Endodermal cell (in vitro differentiated cells): ENCODE results near the gene ST6GALNAC4. TPM values are rescaled to one million over a fixed set of nuclear protein-coding genes. Genes with fewer than 3 reads are reported as not detected.

ENCODE experiments used
- DNase-seq: peaks from one replicate; pipeline ENCODE4 v3.0.0-alpha.2; 2017
- H3K27ac ChIP-seq: 2 replicates; pipeline ENCODE4 v1.5.1; 2013; ENCODE audit warnings: mild to moderate bottlenecking, low read depth, low read length, moderate library complexity
- H3K27me3 ChIP-seq: 2 replicates; pipeline ENCODE4 v1.6.1; 2013; ENCODE audit warnings: mild to moderate bottlenecking, low read length, moderate library complexity; ENCODE audit not compliant: insufficient read depth, control insufficient read depth, poor library complexity, severe bottlenecking
- H3K36me3 ChIP-seq: 2 replicates; pipeline ENCODE4 v1.7.0; 2013; ENCODE audit warnings: mild to moderate bottlenecking, low read length, moderate library complexity; ENCODE audit not compliant: control insufficient read depth, insufficient read depth
- H3K4me1 ChIP-seq: one replicate; pipeline ENCODE4 v1.7.0; 2013; ENCODE audit warnings: low read length; ENCODE audit not compliant: control insufficient read depth, insufficient read depth
- H3K4me3 ChIP-seq: 2 replicates; pipeline ENCODE4 v1.5.1; 2013; ENCODE audit warnings: mild to moderate bottlenecking, low read length, moderate library complexity
- H3K9ac ChIP-seq: 2 replicates; pipeline ENCODE4 v1.6.1; 2013; ENCODE audit warnings: mild to moderate bottlenecking, low read length, moderate library complexity; ENCODE audit not compliant: poor library complexity, severe bottlenecking; ENCODE audit errors: extremely low read depth
- H3K9me3 ChIP-seq: 2 replicates; pipeline ENCODE4 v1.6.1; 2013; ENCODE audit warnings: mild to moderate bottlenecking, low read length, moderate library complexity; ENCODE audit not compliant: control insufficient read depth
- H3K27ac Mint-ChIP-seq: 2 replicates; pipeline ENCODE4 v1.8.0; 2020; ENCODE audit warnings: mixed read lengths
- H3K27me3 Mint-ChIP-seq: 2 replicates; pipeline ENCODE4 v1.8.0; 2021; ENCODE audit warnings: mild to moderate bottlenecking, mixed read lengths; ENCODE audit not compliant: insufficient read depth
- H3K36me3 Mint-ChIP-seq: 2 replicates; pipeline ENCODE4 v1.8.0; 2020; ENCODE audit warnings: low read depth, mixed read lengths
- H3K4me1 Mint-ChIP-seq: 2 replicates; pipeline ENCODE4 v1.8.0; 2020; ENCODE audit warnings: mixed read lengths
- H3K4me3 Mint-ChIP-seq: 2 replicates; pipeline ENCODE4 v1.8.0; 2020; ENCODE audit warnings: mild to moderate bottlenecking, moderate library complexity, mixed read lengths
- H3K9me3 Mint-ChIP-seq: 2 replicates; pipeline ENCODE4 v1.8.0; 2020; ENCODE audit warnings: mild to moderate bottlenecking, mixed read lengths
- whole genome bisulfite sequencing, 2 experiments: methylation state at CpG; one replicate each; pipeline versions ENCODE4 v1.1.5 to v1.1.7; 2013; ENCODE audit warnings: missing lambda C conversion rate in 2 of 2, mixed read lengths in 1 of 2; ENCODE audit not compliant: insufficient coverage in 1 of 2, insufficient read length in 1 of 2; 5-methylcytosine and 5-hydroxymethylcytosine counted together
- total RNA-seq, 2 donors: library from RNA; stranded (reverse); fragmentation: NEBNext Ultra II Directional in 1 of 2; extraction: Animal tissue kit (Norgen Biotek cat#: 25700) in 1 of 2; gene quantifications; 2 replicates in 1 of 2; 3 replicates in 1 of 2; pipeline ENCODE4 v1.2.1, GENCODE V29; 2021
- TF ChIP-seq, protein P1 (sequence below): fragments of 200-600 bp; sonication (generic); conservative IDR thresholded peaks from 2 replicates; pipeline ENCODE4 v1.5.0; 2021; ENCODE audit warnings: antibody characterized with exemption, mild to moderate bottlenecking

ST6GALNAC4 gene
- total RNA-seq, 2 donors from 2014 or later = 8.3 to 12.7 TPM

DNA sequence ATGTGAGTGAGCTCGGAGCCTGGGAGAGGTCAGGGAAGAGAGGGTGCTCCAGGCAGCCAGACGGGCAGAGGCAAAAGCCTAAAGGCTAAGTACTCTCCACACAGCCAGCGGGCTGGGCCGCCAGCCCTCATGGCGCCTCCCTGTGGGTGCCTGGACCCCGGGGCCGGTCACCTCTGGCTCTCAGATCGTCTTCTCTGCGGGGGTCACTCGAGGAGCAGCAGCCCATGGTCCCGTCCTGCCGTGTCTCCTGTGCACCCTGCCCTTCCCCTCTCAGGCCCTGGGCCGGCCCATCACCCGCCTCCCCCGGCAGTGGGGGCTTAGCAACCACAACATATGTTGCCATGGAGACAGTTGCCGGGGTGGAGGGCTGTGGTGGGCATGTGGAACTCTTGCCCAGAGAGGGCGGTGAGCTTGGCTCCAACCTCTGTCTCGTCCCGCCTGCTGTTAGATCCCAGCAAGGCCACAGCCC lies 43.6 kb downstream of the ST6GALNAC4 start:
- no peaks in the 10 kb centered on the region for H3K9me3 Mint-ChIP-seq
- peaks cover 8% of the 10 kb centered on the region for H3K4me1 ChIP-seq

DNA sequence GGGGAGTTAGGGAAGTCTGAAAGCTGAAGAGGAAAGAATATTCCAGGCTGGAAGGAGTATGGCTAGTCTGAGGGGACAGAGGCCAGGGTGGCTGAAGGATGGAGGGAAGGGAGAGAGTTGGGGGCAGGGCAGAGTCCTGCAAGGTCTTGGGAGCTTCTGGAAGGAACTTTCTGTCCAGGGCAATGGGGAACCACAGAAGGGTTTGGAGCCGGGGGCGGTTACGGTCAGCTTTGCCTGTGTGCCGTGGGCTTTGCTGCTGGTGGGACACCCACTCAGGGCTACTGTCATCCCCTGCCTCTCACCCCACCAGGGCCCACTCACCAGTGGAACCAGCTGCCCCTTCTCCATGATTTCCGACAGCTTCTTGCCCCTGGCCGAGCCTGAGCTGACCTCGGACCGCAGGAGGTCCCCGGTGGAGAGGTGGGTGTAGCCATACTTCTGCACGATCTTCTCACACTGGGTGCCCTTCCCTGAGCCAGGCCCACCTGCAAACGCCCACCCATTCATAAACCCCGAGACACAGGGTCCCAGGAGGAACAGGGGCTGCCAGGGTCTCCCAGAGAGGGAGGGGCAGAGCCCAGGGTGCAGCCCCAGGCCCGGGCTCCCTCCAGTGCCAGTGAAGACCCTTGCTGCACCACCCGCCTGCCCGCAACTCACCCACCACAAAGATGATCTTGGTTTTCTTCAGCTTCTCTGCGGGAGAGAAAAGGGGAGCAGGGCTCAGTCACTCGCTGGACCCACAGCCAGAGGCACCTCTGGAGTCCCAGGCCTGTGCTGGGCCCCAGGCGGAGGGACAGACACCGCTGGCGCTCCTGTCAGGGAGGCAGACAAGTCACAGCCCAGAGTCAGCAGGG lies 44.2 kb downstream of the ST6GALNAC4 start:
- DNase-seq = no peak
- Histone ChIP-seq H3K27ac (peak overlapping the region; percentile 74), H3K4me3 (no peak overlapping the region), H3K36me3 (no peaks in the 10 kb centered on the region), H3K27me3 (no peaks in the 10 kb centered on the region), H3K9ac (no peak overlapping the region), H3K9me3 (no peaks in the 10 kb centered on the region), H3K4me1 (peaks cover 3% of the 10 kb centered on the region)
- Mint-ChIP-seq H3K27ac (no peak overlapping the region), H3K4me1 (peaks cover 5% of the 10 kb centered on the region), H3K9me3 (no peaks in the 10 kb centered on the region), H3K4me3 (no peak overlapping the region), H3K27me3 (no peaks in the 10 kb centered on the region), H3K36me3 (no peaks in the 10 kb centered on the region)
- WGBS, 2 experiments = 92 to 94% methylated on average over 11 to 20 of the region's 20 CpGs
- TF ChIP-seq, protein P1, sequence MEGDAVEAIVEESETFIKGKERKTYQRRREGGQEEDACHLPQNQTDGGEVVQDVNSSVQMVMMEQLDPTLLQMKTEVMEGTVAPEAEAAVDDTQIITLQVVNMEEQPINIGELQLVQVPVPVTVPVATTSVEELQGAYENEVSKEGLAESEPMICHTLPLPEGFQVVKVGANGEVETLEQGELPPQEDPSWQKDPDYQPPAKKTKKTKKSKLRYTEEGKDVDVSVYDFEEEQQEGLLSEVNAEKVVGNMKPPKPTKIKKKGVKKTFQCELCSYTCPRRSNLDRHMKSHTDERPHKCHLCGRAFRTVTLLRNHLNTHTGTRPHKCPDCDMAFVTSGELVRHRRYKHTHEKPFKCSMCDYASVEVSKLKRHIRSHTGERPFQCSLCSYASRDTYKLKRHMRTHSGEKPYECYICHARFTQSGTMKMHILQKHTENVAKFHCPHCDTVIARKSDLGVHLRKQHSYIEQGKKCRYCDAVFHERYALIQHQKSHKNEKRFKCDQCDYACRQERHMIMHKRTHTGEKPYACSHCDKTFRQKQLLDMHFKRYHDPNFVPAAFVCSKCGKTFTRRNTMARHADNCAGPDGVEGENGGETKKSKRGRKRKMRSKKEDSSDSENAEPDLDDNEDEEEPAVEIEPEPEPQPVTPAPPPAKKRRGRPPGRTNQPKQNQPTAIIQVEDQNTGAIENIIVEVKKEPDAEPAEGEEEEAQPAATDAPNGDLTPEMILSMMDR = no peak

More for the DNA sequence above, 43.6 kb downstream of the ST6GALNAC4 start:
- no peaks in the 10 kb centered on the region for H3K36me3 ChIP-seq
- WGBS, 2 experiments = 72 to 87% methylated on average over 2 to 19 of the region's 19 CpGs
- no peaks in the 10 kb centered on the region for H3K27me3 ChIP-seq
- TF ChIP-seq, protein P1 = no peak
- no peaks in the 10 kb centered on the region for H3K9me3 ChIP-seq
- H3K27ac ChIP-seq = peak overlapping the region; percentile 74
- Mint-ChIP-seq H3K36me3 (no peaks in the 10 kb centered on the region), H3K4me1 (peaks cover 8% of the 10 kb centered on the region), H3K4me3 (no peak overlapping the region), H3K27ac (no peak overlapping the region), H3K27me3 (no peaks in the 10 kb centered on the region)
- H3K9ac ChIP-seq = no peak overlapping the region
- peak; percentile 44 for DNase-seq
- no peak overlapping the region for H3K4me3 ChIP-seq

DNA sequence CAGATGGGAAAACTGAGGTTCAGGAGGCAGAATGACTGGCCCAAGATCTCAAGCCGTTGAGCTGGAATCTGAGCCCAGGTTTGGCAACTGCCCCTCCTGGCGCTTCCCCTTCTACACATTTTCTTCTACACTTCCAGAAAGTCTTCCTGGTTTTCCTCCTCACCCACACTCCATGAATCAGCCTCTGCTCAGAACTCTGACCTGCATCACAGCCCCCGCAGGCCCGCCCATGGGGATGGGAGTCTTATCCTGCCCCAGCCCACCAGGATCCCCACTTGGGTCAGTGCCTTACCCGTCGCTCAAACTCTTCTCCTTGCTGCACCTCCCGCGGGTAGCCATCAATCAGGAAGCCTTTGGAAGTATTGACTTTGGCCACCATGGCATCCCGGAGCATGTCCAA lies 45.3 kb downstream of the ST6GALNAC4 start:
- no peaks in the 10 kb centered on the region for H3K9me3 Mint-ChIP-seq
- Histone ChIP-seq H3K27me3 (no peaks in the 10 kb centered on the region), H3K4me3 (no peak overlapping the region), H3K9ac (no peak overlapping the region), H3K36me3 (no peaks in the 10 kb centered on the region), H3K27ac (no peak overlapping the region), H3K4me1 (no peaks in the 10 kb centered on the region), H3K9me3 (no peaks in the 10 kb centered on the region)
- 86 to 88% methylated on average over 6 to 9 of the region's 9 CpGs for WGBS, 2 experiments
- no peaks in the 10 kb centered on the region for H3K4me1 Mint-ChIP-seq
- DNase-seq = no peak
- TF ChIP-seq, protein P1 = no peak
- no peak overlapping the region for H3K4me3 Mint-ChIP-seq
- H3K36me3 Mint-ChIP-seq = no peaks in the 10 kb centered on the region
- no peaks in the 10 kb centered on the region for H3K27me3 Mint-ChIP-seq
- H3K27ac Mint-ChIP-seq = no peak overlapping the region
